SK-N-SH (cell line): ENCODE data around the gene NARS2. TPM values are rescaled to one million over a fixed set of nuclear protein-coding genes. Genes with fewer than 3 reads are reported as not detected.

Source experiments
- CTCF ChIA-PET: fragments of 300-600, 350-600 bp; formaldehyde crosslinking; extraction: SDS; loops from one replicate; lab custom pipeline; 2021; lab: Yijun Ruan, JAX
- POLR2A ChIA-PET: fragments of 350-600 bp; sonication (Branson Sonifier 250); formaldehyde crosslinking; extraction: SDS; loops from one replicate; lab custom pipeline; 2020; ENCODE audit warnings: antibody characterized with exemption, inconsistent platforms; lab: Yijun Ruan, JAX
- DNase-seq: peaks from one replicate; pipeline ENCODE4 v3.0.0; 2012
- H2AFZ ChIP-seq: fragments of 200-600 bp; sonication (generic); 2 replicates; pipeline ENCODE4 v1.8.1; 2016; ENCODE audit warnings: antibody characterized with exemption, mild to moderate bottlenecking, low read depth
- H3F3A ChIP-seq: fragments of 200-600 bp; sonication (generic); replicated peaks from 2 replicates; pipeline ENCODE3; 2016; ENCODE audit warnings: antibody characterized with exemption, mild to moderate bottlenecking; ENCODE audit not compliant: insufficient read depth
- H3K27ac ChIP-seq, 2 experiments: fragments of 200-500 bp in 1 of 2; fragments of 200-600 bp in 1 of 2; sonication (Bioruptor generic) in 1 of 2; sonication (generic), shearing (Covaris generic) in 1 of 2; 2 replicates each; pipeline versions ENCODE4 v1.5.1 to v1.6.1; 2014 to 2016; ENCODE audit warnings: low read depth in 2 of 2, inconsistent platforms in 1 of 2, low read length in 1 of 2, mild to moderate bottlenecking in 1 of 2, mixed read lengths in 1 of 2
- H3K27me3 ChIP-seq: fragments of 200-600 bp; sonication (generic), shearing (Covaris generic); 2 replicates; pipeline ENCODE4 v1.6.1; 2016; ENCODE audit warnings: mixed run types; ENCODE audit not compliant: insufficient read depth
- H3K36me3 ChIP-seq, 2 experiments: fragments of 200-500 bp in 1 of 2; fragments of 200-600 bp in 1 of 2; sonication (Bioruptor generic) in 1 of 2; sonication (generic) in 1 of 2; replicated peaks in 1 of 2; 2 replicates each; pipeline versions ENCODE3 to v1.5.1; 2014 to 2016; ENCODE audit warnings: low read length in 1 of 2, mild to moderate bottlenecking in 1 of 2; ENCODE audit not compliant: insufficient read depth in 2 of 2, control insufficient read depth in 1 of 2
- H3K4me1 ChIP-seq, 2 experiments: fragments of 200-500 bp in 1 of 2; fragments of 200-600 bp in 1 of 2; sonication (Bioruptor generic) in 1 of 2; sonication (generic), shearing (Covaris generic) in 1 of 2; 2 replicates each; pipeline versions ENCODE4 v1.5.1 to v1.6.1; 2014 to 2016; ENCODE audit warnings: low read depth in 1 of 2, low read length in 1 of 2, mixed run types in 1 of 2; ENCODE audit not compliant: insufficient read depth in 2 of 2, control insufficient read depth in 1 of 2
- H3K4me2 ChIP-seq: fragments of 200-600 bp; sonication (generic), shearing (Covaris generic); 2 replicates; pipeline ENCODE4 v1.6.1; 2017; ENCODE audit warnings: mixed run types
- H3K4me3 ChIP-seq, 2 experiments: fragments of 200-500 bp in 1 of 2; fragments of 200-600 bp in 1 of 2; sonication (Bioruptor generic) in 1 of 2; sonication (generic), shearing (Covaris generic) in 1 of 2; 2 replicates each; pipeline versions ENCODE4 v1.5.1 to v1.8.1; 2014 to 2016; ENCODE audit warnings: low read depth in 2 of 2, inconsistent platforms in 1 of 2, low read length in 1 of 2, mild to moderate bottlenecking in 1 of 2, mixed read lengths in 1 of 2, moderate library complexity in 1 of 2
- H3K79me2 ChIP-seq: fragments of 200-600 bp; sonication (generic); 2 replicates; pipeline ENCODE4 v1.8.1; 2017; ENCODE audit warnings: mild to moderate bottlenecking; ENCODE audit not compliant: insufficient read depth
- H3K9ac ChIP-seq: fragments of 200-600 bp; sonication (generic); 2 replicates; pipeline ENCODE4 v1.6.1; 2017; ENCODE audit warnings: mixed run types
- H3K9me2 ChIP-seq: fragments of 200-600 bp; sonication (generic); 2 replicates; pipeline ENCODE4 v1.6.1; 2017; ENCODE audit warnings: mixed run types
- H3K9me3 ChIP-seq: fragments of 200-600 bp; sonication (generic); 2 replicates; pipeline ENCODE4 v1.6.1; 2017; ENCODE audit warnings: mixed run types, mild to moderate bottlenecking, moderate library complexity
- H4K20me1 ChIP-seq: fragments of 200-600 bp; sonication (generic); 2 replicates; pipeline ENCODE4 v1.6.1; 2017; ENCODE audit warnings: mild to moderate bottlenecking, mixed run types; ENCODE audit not compliant: insufficient read depth
- ELF1 ChIP-seq: IDR thresholded peaks from 2 replicates; pipeline ENCODE4 v1.4.0; 2012
- EZH2phosphoT487 ChIP-seq: fragments of 200-600 bp; sonication (generic); IDR thresholded peaks from 2 replicates; pipeline ENCODE4 v1.6.1; 2017; ENCODE audit warnings: low read depth, mixed run types, mild to moderate bottlenecking, antibody characterized with exemption, moderate library complexity, borderline replicate concordance
- FOXJ3 ChIP-seq: sonication (generic); formaldehyde crosslinking; IDR thresholded peaks from 2 replicates; pipeline ENCODE4 v1.5.1; 2020; ENCODE audit warnings: mild to moderate bottlenecking, missing genetic modification reagents
- FOXM1 ChIP-seq: IDR thresholded peaks from 2 replicates; pipeline ENCODE4 v1.4.0; 2012; ENCODE audit warnings: low read depth, mild to moderate bottlenecking
- GABPA ChIP-seq: IDR thresholded peaks from 2 replicates; pipeline ENCODE4 v1.4.0; 2012; ENCODE audit warnings: low read depth, mild to moderate bottlenecking
- GATA2 ChIP-seq: sonication (generic); formaldehyde crosslinking; IDR thresholded peaks from 2 replicates; pipeline ENCODE4 v1.5.0; 2020; ENCODE audit warnings: mild to moderate bottlenecking, missing genetic modification reagents
- MEF2A ChIP-seq: IDR thresholded peaks from 2 replicates; pipeline ENCODE4 v1.4.0; 2012; ENCODE audit warnings: low read depth, borderline replicate concordance
- MXI1 ChIP-seq: IDR thresholded peaks from 2 replicates; pipeline ENCODE4 v1.6.1; 2012; ENCODE audit warnings: mild to moderate bottlenecking, low read depth, low read length, improper control_type of control experiment
- NFIC ChIP-seq: IDR thresholded peaks from 2 replicates; pipeline ENCODE4 v1.4.0; 2012; ENCODE audit warnings: borderline replicate concordance
- POLR2AphosphoS5 ChIP-seq: IDR thresholded peaks from 2 replicates; pipeline ENCODE4 v1.6.1; 2012; ENCODE audit warnings: low read depth, low read length
- RCOR1 ChIP-seq: fragments of 150-350 bp; IDR thresholded peaks from 2 replicates; pipeline ENCODE4 v1.6.1; 2017; ENCODE audit warnings: antibody characterized with exemption, low read length
- RFX5 ChIP-seq: IDR thresholded peaks from 2 replicates; pipeline ENCODE4 v1.6.1; 2012; ENCODE audit warnings: mild to moderate bottlenecking, improper control_type of control experiment, low read length
- SMC3 ChIP-seq: IDR thresholded peaks from 2 replicates; pipeline ENCODE4 v1.6.1; 2012; ENCODE audit warnings: low read depth, low read length, improper control_type of control experiment
- TAF1 ChIP-seq: IDR thresholded peaks from 2 replicates; pipeline ENCODE4 v1.6.1; 2012; ENCODE audit warnings: low read depth, mild to moderate bottlenecking, low read length, moderate library complexity, borderline replicate concordance
- TCF12 ChIP-seq: IDR thresholded peaks from 2 replicates; pipeline ENCODE4 v1.4.0; 2012
- TEAD4 ChIP-seq: IDR thresholded peaks from 2 replicates; pipeline ENCODE4 v1.4.0; 2012; ENCODE audit warnings: mild to moderate bottlenecking, borderline replicate concordance; ENCODE audit not compliant: insufficient read depth
- YY1 ChIP-seq: IDR thresholded peaks from 2 replicates; pipeline ENCODE4 v1.4.0; 2012; ENCODE audit warnings: low read depth, mild to moderate bottlenecking
- ZBTB33 ChIP-seq: IDR thresholded peaks from 2 replicates; pipeline ENCODE4 v1.4.0; 2012; ENCODE audit warnings: low read depth, borderline replicate concordance
- WGBS: methylation state at CpG from one replicate; pipeline ENCODE4 v1.1.6; 2017; ENCODE audit warnings: low lambda C conversion rate; 5-methylcytosine and 5-hydroxymethylcytosine counted together
- polyA plus RNA-seq, 3 experiments: library from polyadenylated mRNA; depleted of rRNA; stranded (reverse); fragments of >200 nt; gene quantifications; 2 replicates each; pipeline ENCODE4 v1.2.3, GENCODE V29; 2012
- TF ChIP-seq, protein P1 (sequence below): IDR thresholded peaks from 2 replicates; pipeline ENCODE4 v1.4.0; 2012; ENCODE audit warnings: low read depth, borderline replicate concordance
- TF ChIP-seq, protein P2 (sequence below): fragments of 200-600 bp; sonication (generic); IDR thresholded peaks from 2 replicates; pipeline ENCODE4 v1.6.1; 2017; ENCODE audit warnings: antibody characterized with exemption, mild to moderate bottlenecking, moderate library complexity
- TF ChIP-seq, protein P3 (sequence below): IDR thresholded peaks from 2 replicates; pipeline ENCODE4 v1.6.1; 2012; ENCODE audit warnings: mild to moderate bottlenecking, low read depth, low read length, moderate library complexity

NARS2 gene
- polyA plus RNA-seq, 1 of the 3 experiments (the other 2 are of a cell fraction): 8.9 TPM

GRCh38 chr11:78405805-78406204 is 168.9 kb downstream of the NARS2 start:
- no peaks in the 10 kb centered on the region for H4K20me1 ChIP-seq
- TF ChIP-seq RCOR1 (no peak), FOXM1 (no peak), RFX5 (no peak)
- DNase-seq: no peak
- ChIA-PET CTCF (interaction anchor here (0.7 to 1.1 kb wide), 3 partner anchors 11 to 159 kb away, joined by 3 to 6 read pairs (median 3); no protein-coding TSS in a partner anchor), POLR2A (no interaction called here)
- H3F3A ChIP-seq: no peaks in the 10 kb centered on the region
- H3K79me2 ChIP-seq: peaks cover 64% of the 10 kb centered on the region
- H3K4me3 ChIP-seq: no peak overlapping the region
- no peak overlapping the region for H2AFZ ChIP-seq
- no peaks in the 10 kb centered on the region for H3K9me2 ChIP-seq
- WGBS: 67% methylated on average over 2 of the region's 2 CpGs
- no peaks in the 10 kb centered on the region for H3K27me3 ChIP-seq
- no peak overlapping the region for H3K27ac ChIP-seq
- H3K9me3 ChIP-seq: peaks cover 11% of the 10 kb centered on the region
- no peak overlapping the region for H3K9ac ChIP-seq
- H3K4me2 ChIP-seq: no peak overlapping the region
- no peaks in the 10 kb centered on the region for H3K4me1 ChIP-seq
- H3K36me3 ChIP-seq: peaks cover 0 to 13% of the 10 kb centered on the region in 2 experiments

- CTCF ChIA-PET: interaction anchor here (0.7 to 1.1 kb wide), 3 partner anchors 11 to 22 kb away, joined by 3 read pairs; no protein-coding TSS in a partner anchor
- Histone ChIP-seq H3K9me2 (no peaks in the 10 kb centered on the region), H3K4me3 (no peak overlapping the region), H3K4me2 (no peak overlapping the region)
- POLR2A ChIA-PET: no interaction called here
- TF ChIP-seq GABPA (no peak), YY1 (no peak), FOXJ3 (CRISPR knock-in tag) (no peak), GATA2 (no peak), TEAD4 (no peak), MXI1 (no peak), ZBTB33 (no peak), TCF12 (no peak), ELF1 (no peak), TAF1 (no peak), EZH2phosphoT487 (no peak), NFIC (no peak), MEF2A (no peak), POLR2AphosphoS5 (no peak), SMC3 (no peak)
- TF ChIP-seq, protein P1, sequence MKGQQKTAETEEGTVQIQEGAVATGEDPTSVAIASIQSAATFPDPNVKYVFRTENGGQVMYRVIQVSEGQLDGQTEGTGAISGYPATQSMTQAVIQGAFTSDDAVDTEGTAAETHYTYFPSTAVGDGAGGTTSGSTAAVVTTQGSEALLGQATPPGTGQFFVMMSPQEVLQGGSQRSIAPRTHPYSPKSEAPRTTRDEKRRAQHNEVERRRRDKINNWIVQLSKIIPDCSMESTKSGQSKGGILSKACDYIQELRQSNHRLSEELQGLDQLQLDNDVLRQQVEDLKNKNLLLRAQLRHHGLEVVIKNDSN: no peak
- TF ChIP-seq, protein P2, sequence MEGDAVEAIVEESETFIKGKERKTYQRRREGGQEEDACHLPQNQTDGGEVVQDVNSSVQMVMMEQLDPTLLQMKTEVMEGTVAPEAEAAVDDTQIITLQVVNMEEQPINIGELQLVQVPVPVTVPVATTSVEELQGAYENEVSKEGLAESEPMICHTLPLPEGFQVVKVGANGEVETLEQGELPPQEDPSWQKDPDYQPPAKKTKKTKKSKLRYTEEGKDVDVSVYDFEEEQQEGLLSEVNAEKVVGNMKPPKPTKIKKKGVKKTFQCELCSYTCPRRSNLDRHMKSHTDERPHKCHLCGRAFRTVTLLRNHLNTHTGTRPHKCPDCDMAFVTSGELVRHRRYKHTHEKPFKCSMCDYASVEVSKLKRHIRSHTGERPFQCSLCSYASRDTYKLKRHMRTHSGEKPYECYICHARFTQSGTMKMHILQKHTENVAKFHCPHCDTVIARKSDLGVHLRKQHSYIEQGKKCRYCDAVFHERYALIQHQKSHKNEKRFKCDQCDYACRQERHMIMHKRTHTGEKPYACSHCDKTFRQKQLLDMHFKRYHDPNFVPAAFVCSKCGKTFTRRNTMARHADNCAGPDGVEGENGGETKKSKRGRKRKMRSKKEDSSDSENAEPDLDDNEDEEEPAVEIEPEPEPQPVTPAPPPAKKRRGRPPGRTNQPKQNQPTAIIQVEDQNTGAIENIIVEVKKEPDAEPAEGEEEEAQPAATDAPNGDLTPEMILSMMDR: no peak
- TF ChIP-seq, protein P3, sequence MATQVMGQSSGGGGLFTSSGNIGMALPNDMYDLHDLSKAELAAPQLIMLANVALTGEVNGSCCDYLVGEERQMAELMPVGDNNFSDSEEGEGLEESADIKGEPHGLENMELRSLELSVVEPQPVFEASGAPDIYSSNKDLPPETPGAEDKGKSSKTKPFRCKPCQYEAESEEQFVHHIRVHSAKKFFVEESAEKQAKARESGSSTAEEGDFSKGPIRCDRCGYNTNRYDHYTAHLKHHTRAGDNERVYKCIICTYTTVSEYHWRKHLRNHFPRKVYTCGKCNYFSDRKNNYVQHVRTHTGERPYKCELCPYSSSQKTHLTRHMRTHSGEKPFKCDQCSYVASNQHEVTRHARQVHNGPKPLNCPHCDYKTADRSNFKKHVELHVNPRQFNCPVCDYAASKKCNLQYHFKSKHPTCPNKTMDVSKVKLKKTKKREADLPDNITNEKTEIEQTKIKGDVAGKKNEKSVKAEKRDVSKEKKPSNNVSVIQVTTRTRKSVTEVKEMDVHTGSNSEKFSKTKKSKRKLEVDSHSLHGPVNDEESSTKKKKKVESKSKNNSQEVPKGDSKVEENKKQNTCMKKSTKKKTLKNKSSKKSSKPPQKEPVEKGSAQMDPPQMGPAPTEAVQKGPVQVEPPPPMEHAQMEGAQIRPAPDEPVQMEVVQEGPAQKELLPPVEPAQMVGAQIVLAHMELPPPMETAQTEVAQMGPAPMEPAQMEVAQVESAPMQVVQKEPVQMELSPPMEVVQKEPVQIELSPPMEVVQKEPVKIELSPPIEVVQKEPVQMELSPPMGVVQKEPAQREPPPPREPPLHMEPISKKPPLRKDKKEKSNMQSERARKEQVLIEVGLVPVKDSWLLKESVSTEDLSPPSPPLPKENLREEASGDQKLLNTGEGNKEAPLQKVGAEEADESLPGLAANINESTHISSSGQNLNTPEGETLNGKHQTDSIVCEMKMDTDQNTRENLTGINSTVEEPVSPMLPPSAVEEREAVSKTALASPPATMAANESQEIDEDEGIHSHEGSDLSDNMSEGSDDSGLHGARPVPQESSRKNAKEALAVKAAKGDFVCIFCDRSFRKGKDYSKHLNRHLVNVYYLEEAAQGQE: no peak
- TF ChIP-seq, all 33 proteins: peak for 0
- 72% methylated on average over 2 of the region's 2 CpGs for WGBS
- H4K20me1 ChIP-seq: no peaks in the 10 kb centered on the region
- no peak overlapping the region for H2AFZ ChIP-seq
- no peaks in the 10 kb centered on the region for H3K27me3 ChIP-seq
- no peak overlapping the region for H3K9ac ChIP-seq
- DNase-seq: no peak
- H3F3A ChIP-seq: no peaks in the 10 kb centered on the region
- peaks cover 0 to 5% of the 10 kb centered on the region in 2 experiments for H3K36me3 ChIP-seq
- H3K27ac ChIP-seq: no peak overlapping the region
- peaks cover 3 to 6% of the 10 kb centered on the region in 2 experiments; a peak in 1 of 4 replicates for H3K4me1 ChIP-seq
- peaks cover 43% of the 10 kb centered on the region for H3K79me2 ChIP-seq
- peaks cover 7% of the 10 kb centered on the region for H3K9me3 ChIP-seq
Observed at GRCh38 chr11:78403781-78404180, 170.9 kb downstream of the NARS2 start.
